ENCODE data around the gene UST.
"Not testable (repeated sequence)": the region's sequence is repeated elsewhere in the genome, so short reads cannot be mapped to it uniquely, and the experiment has no call there.

The UST gene

DNA sequence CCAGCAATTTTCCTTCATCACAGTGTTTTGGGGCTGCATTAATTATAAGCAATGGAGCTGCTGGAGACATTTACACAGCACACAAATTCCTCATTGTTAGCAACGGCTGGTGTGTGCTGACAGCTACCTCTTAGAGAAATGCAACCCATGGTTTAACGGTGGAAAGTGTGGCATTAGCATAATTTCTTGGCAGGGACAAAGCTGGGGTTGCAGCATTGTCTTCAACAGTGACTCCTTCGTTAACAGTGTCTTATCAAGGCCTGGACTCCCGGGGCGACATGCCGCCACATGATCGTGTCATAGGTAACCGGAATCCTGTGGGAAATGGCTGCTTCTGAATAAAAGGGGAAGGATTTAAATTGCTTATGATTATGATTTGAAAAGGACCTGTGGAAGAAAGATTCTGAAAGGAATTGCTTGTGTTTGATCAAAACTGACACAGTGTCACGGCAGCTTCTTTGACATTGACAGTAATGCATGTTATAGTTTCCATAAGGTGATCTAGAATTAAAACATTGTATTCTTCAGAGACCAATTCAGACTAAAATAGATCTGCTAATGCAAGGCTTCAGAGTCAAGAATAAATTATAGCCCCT is 128.0 kb downstream of the UST start:
- DNase-seq = peak; percentile 79

DNA sequence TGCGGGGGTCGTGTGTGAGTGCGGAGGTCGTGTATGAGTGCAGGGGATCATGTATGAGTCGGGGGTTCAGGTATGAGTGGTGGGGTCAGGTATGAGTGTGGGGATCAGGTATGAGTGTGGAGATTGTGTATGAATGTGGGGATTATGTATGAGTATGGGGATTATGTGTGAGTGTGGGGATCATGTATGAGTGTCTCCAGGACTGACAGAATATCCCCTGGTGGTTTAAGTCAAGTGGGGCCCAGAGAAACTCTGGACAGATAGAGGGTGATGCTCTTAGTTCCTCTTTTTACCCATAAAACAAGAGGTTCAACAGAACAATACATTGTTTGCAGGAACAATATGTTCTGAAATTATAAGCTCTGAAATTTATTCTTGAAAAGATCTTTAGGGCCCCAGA is 131.9 kb downstream of the UST start:
- DNase-seq = no peak

DNA sequence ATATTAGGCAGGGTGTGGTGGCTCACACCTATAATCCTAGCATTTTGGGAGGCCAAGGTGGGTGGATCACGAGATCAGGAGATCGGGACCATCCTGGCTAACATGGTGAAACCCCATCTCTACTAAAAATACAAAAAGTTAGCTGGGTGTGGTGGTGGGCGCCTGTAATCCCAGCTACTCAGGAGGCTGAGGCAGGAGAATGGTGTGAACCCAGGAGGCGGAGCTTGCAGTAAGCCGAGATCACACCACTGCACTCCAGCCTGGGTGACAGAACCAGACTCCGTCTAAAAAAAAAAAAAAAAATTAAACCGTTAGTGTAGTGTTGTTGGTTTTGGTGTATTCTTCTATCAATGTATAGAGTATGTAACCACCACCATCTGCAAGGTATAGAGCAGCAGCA is 133.9 kb downstream of the UST start:
- not testable (repeated sequence) for DNase-seq

DNA sequence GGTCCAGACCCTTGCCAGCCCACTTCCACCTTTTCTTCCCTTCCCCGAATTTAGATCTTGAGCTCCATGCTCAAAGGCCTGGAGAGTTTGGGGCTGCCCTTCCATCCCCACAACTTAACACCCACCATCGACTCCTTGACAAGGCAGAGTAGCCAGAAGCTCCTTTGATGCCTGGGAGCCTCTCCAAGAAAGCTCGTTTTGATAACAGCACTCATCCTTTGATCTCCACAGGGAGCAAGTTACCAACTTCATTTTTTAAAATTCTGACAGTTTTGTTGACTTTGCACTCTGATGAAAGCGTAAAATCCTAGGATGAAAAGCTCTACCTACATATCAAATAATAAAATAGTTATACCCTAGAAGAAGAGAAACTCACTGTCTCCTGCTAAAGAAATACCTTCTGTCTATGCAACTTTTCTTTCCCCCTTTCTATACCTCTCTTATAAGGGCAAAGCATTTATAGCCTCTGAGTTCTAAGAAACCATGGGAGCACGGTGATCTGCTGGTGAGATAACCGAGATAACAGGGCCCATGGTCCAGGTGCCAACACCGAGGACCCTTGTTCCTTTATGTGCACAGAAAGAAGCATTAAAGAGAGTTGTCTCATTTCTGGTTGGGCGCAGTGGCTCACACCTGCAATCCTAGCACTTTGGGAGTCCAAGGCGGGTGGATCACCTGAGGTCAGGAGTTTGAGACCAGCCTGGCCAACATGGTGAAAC is 134.9 kb downstream of the UST start:
- no peak for DNase-seq

DNA sequence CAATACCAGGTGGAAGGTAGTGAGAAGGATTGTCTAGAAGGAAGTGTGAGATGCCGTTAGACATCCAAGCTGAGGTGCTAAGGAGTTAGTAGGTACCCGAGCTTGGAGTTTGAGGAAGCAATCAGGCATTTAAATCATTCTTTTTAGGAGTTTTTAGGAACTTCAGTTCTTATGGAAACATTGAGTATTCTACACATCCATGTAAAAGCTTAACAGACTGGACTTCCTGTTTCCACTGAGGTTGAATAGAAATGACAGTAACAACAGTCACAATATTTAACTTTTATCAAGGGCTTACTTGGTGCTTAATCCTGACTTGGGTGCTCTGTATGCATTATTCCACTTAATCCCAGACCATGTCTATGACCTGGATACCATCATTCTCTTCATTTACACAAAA is 136.4 kb downstream of the UST start:
- DNase-seq = no peak

DNA sequence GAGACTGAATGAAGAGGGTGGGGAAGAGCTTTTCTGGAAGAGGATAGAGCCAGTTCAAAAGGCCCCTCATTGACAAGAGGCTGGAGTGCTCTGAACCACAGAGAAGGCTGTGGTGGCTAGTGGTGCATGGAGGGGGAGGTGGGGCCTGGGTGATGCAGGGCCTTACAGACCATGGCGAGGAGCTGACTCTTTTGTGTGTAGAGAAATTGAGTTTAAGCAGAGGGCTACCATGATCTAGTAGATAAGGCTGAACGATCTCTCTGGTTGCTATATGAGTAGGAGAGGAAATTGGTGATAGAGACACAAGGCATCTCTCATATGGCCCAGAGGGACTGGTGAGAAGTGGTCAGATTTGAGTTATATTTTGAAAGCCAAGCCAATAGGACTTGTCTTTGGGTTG is 137.6 kb downstream of the UST start:
- no peak for DNase-seq

DNA sequence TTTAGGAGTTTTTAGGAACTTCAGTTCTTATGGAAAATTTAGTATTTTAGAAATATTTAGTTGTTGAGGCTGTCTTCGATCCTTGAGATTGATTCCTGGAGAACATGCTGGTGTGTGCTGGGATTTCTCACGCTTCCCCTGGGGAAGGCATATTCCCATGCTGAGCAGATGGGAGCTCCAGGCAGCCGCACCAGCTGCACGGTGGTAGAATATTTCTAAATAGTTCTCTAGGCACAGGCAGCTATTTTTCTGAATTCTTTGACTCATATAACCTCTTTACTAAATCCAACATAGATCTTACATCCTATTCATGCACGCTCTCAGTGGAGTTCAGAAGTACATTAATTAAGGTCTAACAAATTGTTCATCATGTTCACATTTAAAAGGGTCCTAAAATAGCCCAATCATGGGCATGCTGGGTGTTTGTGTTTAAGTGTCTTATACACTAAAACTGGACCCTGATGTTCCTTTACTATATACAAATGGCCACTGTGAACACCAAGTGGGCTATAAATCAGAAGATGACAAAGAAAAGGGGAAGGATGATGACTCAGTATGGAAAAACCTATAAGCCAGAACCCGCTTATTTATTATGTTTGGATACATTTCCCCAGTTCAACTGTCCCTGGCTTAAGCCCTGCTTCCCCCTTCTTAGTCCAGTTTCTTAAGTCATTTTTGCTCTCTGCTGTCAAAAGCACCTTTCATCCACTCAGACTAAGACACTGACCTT is 138.5 kb downstream of the UST start:
- DNase-seq = peak; percentile 39

DNA sequence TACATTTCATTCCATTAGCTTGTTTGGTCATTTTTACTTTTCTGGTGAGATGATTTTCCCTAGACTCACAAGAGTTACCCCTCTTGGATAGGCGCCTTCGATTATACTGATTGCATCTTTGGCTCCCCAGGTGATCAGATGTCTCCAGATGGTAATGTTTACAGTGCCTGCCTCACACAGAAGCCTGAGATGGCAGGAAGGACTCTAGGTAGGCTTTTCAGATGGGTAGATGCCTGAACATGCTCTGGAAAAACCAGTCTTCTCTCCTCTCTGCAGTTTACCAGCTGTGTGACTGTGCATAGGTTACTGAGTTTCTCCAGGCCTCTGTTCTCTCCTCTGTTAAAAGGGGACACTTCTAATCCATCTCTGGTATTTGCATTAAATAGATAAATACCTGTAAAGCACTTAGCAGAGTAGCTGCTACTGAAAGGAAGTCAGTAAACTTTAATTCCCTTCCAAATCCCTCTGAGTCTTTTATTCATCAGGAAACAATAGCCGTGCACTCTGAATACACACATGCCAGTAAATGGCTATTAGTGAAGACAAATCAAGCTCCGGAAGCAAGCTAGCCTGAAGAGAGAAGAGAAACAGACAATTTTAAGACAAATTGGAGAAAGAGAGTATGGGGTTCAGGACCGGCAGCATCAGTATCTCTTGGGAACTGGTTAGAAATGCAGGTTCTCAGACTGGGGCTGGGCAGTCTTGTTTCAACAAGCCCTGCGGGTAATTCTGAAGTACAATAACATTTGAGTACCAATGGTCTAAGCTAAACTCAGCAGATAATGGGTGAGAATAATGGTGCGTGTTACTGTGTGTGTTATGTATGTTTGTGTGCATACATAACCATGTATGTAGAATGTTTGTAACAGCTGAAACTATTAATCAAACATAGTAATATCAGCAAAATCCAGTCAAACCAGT is 139.4 kb downstream of the UST start:
- peak; percentile 47 for DNase-seq

DNA sequence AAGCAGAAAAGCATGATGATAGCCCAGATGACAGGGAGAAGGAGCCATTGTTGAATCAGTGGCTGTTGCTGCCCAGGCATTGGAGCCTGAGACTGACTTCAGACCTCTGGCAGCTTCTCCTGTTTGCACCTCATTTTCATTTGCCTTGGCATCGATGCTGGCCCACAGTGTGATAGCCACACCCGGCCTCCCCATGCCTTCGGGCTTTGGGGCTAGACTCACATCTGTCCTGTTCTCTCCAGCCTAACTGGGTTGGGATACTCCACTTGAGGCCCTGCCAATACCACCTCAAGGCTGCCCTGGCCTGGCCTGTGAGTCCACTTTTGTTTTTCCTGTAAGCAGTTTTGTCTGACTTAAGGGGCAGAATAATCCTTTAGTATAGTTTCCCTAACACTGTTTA is 140.4 kb downstream of the UST start:
- DNase-seq = peak; percentile 14

DNA sequence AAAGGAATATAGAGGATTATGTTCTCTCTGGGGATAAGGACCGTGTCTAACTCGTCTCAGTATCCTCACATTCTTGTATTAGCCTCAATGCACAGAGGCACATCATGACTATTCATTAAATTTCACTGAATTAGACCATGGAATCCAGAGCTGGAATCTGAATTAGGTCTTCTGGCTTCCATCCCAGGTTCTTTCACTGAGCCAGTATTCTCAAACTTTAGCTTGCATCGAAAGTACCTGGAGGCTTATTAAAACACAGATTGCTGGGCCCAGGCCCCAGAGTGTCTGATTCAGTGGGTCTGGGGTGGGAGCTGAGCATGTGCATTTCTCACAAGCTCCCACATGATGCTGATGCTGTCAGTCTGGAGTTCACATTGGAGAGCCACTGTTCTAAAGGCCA is 142.0 kb downstream of the UST start:
- DNase-seq = no peak

DNA sequence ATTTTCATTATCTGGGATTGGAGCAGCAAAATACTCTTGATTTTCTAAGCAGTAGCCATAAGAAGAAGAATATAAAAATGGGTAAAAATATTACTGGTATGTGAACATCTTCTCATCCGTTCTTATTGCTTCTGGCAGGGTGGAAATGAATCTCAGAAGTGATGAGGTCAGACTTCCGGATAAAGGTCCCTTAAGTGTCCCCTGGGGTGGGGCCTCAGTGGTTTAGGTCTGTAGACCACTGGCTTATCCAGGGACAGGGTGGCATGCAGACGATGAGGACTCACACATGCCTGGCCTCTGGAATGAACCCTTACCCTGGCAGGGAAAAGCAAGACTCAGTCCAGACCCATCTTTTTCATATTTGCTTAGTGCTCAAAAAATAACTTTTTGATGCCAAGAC is 143.3 kb downstream of the UST start:
- DNase-seq = no peak

DNA sequence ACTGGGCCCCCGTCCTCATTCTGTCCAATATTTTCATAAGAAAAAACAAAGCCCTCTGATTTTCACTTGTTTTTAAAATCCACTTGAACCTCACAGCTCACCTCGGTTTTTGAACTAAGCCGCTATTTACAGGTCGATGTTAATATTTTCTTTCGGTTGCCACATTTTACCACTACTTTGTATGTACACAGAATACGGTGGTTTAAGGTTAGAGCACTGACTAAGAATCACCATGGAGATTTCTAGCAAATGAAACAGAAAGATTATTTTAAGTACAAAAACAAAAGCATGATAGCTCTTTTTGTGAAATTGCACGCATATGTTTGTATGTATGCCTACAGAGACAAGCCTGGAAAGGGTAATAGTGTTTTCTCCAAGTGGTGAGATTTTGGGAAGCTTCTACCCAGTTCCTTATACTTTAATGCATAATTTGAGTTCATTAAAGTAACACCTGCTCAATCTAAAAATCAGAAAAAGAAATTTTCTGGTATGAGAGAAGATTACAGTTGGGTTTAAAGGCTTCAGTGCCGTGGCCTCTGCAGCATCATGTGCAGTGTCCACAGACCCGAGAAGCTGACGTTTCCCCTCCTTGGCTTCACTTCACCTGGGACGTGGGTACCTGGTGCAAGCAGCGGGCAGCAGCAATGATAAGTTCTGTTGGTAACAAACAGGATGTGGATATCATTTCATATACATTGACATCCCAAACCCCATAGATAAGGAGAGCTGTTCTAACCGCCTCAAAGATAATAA is 144.0 kb downstream of the UST start:
- no peak for DNase-seq

DNA sequence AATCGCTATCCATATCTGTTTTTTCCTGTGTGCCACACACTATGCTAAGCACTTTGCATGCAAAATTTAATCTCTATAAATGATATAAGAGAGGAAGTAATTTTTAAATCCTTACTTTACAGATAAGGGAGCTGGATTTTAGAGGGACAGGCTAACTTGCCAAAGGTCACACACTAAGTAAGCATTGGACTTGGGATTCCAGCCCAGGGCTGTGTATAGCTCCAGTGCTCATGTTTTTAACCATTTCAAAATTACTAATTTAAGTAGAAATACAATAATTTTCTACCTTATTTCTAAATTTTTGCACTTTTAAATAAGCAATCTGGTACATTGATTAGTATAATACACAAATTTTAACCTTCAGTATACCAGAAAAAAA is 144.6 kb downstream of the UST start:
- DNase-seq = no peak

DNA sequence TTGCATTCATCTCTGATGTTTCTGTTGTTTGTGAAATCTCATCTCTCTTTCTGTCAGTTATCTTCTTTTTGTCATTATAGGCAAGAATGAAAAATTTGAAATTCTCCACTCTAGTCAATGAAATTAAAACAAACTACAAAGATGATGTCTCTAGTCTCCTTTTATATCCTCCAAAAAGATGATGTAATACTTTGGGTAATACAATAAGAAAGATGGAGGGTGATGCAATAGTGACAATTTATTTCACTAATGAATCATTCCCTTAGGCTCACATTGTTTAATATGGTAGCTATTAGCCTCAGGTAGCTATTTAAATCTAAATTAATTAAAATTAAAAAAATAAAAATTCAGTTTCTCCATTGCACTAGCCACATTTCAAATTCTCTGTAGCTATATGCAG is 145.4 kb downstream of the UST start:
- DNase-seq = no peak

DNA sequence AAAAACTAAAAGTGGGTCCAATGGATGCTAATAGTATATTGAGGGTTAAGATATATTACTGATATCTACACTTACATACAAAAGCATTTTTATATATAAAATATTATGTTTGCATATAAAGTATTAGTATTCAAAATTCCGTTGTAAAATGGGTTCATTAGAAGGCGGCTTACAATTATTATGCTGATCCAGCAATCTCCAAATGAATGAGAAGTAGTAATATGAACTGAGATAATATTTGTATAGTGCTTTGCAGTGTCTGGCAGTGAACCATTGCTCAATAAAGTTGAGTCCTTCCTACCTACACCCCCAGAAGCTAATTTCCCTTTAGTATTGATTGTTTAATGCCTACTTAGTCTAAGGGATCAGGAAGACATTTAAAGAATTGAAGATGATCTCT is 146.2 kb downstream of the UST start:
- no peak for DNase-seq

DNA sequence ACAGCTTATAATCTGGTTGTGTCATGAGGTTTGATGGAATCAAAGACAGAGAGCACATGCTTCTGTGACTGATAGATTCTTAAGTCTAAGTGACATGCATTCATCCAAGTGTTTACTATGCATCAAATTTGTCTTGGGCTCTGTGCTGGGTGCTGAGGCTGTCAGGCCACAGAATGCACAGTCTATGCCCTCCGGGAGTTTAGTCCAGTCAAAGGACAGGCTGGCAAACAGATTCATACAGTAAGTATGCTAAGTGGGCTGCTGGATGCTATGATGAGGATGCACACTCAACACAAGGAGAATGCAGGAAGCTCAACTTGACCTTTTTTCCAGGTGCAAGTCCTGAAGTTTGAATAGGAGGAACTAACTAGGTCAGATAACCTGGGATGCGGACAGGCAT is 146.7 kb downstream of the UST start:
- no peak for DNase-seq

DNA sequence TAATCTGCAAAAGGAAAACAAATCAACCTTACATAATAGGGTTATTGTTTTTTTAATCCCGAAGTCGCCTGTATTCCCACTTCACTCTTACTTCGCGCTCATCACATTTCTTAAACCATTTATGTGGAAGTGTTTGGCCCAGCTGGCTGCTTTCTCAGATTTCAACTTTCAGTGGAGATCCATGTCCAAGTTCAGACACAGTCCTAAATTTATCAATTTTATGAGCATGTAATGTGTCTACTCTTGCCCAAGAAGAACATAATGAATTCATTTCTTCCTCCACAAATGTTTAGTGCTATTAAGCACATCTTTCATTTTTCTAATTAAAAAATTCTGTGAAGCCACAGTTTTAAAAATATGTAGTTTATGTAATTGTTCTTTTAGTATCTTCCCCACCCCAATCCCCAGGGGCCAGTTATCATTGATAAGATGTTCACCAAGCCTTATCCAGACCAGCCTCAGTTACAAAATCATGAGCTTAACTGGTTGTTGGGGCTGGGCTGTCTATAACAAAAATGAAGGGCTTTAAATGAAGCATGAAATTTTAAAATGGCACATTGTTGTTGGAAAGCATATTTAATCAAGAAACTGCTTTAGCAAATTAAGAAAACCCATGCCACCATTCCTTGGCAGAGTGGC is 151.7 kb downstream of the UST start:
- no peak for DNase-seq

DNA sequence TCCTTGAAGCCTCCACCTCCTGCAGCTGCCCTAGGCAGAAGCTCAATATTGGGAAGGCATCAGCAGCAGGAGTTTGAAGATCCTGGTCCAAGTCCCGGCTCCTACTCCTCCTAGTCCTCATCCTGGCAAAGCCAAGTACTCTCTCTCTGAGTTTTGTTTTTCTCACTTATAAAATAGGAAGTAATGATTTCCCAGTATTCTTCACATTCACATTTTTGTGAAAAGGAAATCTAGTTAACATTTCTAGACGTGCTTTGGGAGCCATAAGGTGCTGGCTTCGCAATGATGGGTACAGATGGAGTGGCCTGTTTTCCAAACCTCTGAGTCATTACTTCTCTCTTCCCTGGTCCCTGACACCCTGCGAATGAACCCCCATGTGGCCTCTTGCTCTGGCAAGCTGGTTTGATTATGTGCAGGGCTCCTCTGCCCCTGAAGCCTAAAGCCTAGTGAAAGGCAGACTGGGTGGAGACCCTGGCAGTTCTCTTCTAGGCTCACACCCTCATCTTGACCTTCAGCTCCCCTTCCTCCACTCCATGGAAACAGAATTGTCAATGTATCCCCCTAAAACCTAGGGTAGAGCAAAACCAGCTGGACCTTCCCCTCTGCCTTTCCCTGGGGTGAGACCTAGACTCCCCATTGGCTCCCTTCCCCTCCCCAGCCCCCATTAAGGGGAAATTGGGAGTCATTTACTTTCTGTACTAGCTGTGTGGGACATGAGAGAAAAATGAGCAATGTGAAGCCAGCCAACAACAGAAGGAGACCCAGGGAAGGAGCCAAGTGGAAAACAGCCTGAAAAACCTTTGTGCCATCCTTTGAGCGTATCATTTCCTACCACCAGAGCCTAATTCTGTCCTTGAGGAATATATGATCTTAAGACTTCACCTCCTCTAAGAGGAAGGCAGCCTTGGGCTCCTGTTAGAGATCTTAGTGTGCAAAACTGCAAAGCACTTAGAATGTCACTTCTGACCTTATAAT is 158.4 kb downstream of the UST start:
- DNase-seq = no peak

DNA sequence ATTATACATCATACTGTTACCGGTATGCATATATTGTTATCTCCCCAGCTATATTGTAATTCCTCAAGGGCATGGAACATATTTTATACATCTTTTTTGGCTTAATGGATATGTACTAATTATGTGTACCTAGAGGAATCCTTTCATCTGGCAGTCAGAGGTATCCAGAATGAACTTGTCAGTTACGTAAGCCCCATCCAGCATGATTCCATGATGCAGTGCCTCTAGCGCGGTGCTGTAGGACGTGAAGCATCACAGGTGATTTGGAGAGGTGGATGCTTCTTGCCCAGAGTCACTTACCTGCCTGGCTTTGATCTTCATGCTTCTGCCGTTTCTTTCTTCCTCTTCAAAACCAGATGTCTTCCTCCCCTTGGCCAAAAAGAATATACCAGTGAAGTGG is 159.1 kb downstream of the UST start:
- DNase-seq = no peak

DNA sequence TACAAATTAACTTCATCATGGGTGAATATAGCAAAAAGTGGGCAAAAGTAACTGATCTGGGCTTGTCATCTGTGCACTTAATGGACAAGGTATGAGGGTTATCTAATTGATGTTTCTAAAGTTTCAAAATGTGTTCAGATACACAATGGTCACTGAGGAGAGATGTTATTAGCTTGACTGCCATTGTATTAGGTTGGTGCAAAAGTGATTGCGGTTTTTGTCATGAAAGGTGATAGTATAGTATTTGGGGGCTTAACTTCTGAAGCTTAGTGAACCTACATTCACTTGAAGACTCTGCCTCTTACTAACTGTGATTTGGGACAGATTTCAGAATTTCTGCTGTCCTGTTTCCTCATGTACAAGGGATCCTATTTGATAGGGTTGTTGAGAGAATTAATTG is 159.6 kb downstream of the UST start:
- no peak for DNase-seq

DNA sequence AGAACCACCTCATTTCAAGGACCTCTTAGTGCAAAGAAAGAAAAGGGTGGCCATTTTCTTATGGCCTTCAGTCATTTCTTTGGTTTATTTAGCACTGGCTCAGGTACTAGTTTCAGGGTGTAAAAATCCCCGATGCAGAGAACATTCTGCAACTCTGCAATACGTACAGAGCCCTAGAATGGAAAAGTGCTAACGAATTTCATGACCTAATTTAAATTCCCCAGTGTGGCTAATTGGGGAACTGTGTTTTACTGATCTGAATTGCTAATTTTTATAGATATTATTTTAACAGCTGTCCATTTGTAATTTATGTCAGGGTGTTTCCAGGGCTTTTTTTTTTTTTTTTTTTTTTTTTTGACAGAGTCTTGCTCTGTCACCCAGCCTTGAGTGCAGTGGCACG is 160.7 kb downstream of the UST start:
- no peak for DNase-seq
